ENCODE results near the gene CCNK.

GRCh38 chr14:99450266-99450665, 30.9 kb upstream of the CCNK start:
- TF ChIP-seq SNAI2 (CRISPR knock-in tag; IDR thresholded peaks at IDR 0.05) (no peak), BACH2 (CRISPR knock-in tag; IDR thresholded peaks at IDR 0.05; ENCODE audit: borderline replicate concordance) (no peak), TOX (CRISPR knock-in tag; IDR thresholded peaks at IDR 0.05; ENCODE audit: borderline replicate concordance) (no peak), CSRNP3 (CRISPR knock-in tag; IDR thresholded peaks at IDR 0.05) (no peak), PATZ1 (CRISPR knock-in tag; IDR thresholded peaks at IDR 0.05; ENCODE audit: borderline replicate concordance) (no peak)

All from SK-N-SH treated with all-trans-retinoic acid at 6 μM for 48 hours (cell line).